Fibroblast of mammary gland (primary cell): Measurements from ENCODE around the gene PSMG1.

ENCODE experiments used
- DNase-seq: peaks from one replicate; pipeline ENCODE4 v3.0.0-alpha.2; 2010; ENCODE audit warnings: low read depth
- H3K4me3 ChIP-seq: 2 replicates; pipeline ENCODE4 v1.5.1; 2011; ENCODE audit warnings: low read depth, mild to moderate bottlenecking, low read length, moderate library complexity; ENCODE audit not compliant: control insufficient read depth
- CTCF ChIP-seq: conservative IDR thresholded peaks from 2 replicates; pipeline ENCODE4 v1.5.1; 2011; ENCODE audit warnings: low read depth, low read length, inconsistent platforms; ENCODE audit not compliant: control insufficient read depth, insufficient read depth

The PSMG1 gene

GRCh38 chr21:39208624-39209333 is 25.5 kb upstream of the PSMG1 start:
- no peak overlapping the region for H3K4me3 ChIP-seq
- no peak for TF ChIP-seq CTCF
- DNase-seq, result no peak

DNA sequence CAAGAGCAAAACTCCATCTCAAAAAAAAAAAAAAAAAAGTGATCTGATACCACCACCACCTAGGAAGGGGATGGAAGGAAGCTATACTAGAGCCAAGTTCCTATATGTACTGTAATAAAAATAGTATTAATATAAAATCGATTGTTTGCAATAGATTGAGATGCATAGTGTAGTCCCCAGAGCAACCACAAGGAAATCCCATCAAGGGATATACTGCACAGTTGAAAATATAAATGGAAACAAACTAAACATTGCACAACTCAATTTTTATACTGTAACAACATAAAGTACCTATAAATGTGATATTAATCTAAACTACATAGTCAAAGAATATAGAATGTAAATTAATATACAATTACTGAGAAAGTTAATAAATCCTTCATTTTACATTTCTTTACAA is 20.9 kb upstream of the PSMG1 start:
- no peak overlapping the region for H3K4me3 ChIP-seq
- DNase-seq, result no peak
- TF ChIP-seq CTCF, result peak; percentile 29

DNA sequence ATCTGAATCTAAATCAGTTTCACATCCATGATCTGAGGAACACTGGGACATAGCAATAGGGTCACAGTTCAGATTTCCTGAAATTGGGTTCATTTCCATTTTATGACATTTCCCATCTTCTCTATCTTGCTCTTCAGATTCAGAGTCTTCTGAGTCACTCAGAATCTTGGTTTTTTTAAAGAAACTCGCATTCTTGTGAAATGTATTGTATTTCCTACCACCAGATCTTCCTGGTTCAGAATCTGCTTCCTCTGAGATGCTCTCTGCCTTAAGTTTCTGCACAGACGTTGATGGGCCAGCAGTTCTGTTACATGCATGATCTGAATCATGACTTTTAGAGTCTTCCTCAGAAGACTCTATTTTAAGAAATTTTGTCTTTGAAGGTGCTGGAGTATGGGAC is 15.5 kb upstream of the PSMG1 start:
- TF ChIP-seq CTCF, result no peak
- no peak for DNase-seq
- H3K4me3 ChIP-seq, result no peak overlapping the region

DNA sequence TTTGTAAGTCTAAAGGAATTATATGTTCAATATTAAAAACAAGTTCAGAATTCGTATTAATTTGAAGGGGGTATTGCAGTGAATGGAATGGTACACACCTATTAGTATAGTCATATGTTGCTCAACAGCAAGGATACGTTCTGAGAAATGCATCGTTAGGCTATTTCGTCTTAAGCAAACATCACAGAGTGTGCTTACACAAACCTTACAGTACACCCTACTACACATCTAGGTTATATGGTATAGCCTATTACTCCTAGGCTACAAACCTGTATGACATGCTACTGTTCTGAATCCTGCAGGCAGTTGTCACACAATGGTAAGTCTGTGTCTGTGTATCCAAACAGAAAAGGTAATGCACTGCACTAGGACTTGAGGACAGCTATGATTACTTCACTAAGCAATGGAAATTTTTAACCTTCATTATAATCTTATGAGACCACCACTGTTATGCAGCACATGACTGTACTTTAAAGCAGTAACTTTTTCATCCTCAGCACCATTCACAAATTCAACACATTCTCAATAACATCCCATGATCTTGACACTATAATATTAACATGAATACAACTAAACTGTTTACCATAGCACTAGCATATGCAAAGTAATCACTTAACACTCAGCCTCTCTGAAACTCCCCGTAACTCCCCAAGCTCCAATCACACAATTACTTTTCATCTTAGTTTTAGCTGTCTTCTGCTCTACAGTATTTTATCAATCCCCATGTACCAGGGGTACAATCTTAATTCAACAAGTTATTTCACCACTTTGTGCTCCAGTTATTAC is 14.4 kb upstream of the PSMG1 start:
- no peak for DNase-seq
- no peak overlapping the region for H3K4me3 ChIP-seq
- no peak for TF ChIP-seq CTCF

- no peak for DNase-seq
- no peak overlapping the region for H3K4me3 ChIP-seq
- no peak for TF ChIP-seq CTCF
Measured at GRCh38 chr21:39196838-39197237, 13.6 kb upstream of the PSMG1 start.

- no peak overlapping the region for H3K4me3 ChIP-seq
- DNase-seq, result no peak
- no peak for TF ChIP-seq CTCF
Measured at GRCh38 chr21:39196310-39196709, 13.1 kb upstream of the PSMG1 start.
